ENCODE measurements around the gene PNISR.

Gene PNISR

DNA sequence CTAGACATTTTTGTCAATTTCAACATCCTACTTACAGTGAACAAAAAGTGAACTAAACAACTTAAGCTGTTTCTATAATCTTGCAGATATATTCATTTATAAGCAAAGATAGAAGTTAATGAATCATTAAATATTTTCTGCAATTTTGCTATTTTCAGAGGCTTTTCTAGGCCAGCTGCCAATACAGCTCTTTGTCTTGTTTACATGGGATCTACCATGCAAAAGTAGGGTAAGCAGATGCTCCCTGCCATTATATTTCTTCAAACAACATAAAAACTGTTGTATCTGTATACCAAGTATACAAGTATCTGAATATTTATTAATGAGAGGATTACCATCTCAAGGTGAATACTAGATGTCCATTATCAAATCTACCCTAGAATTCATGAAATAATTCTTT, 15.4 kb downstream of the PNISR start:
- DNase-seq (ENCODE audit: low spot score), result no peak

DNA sequence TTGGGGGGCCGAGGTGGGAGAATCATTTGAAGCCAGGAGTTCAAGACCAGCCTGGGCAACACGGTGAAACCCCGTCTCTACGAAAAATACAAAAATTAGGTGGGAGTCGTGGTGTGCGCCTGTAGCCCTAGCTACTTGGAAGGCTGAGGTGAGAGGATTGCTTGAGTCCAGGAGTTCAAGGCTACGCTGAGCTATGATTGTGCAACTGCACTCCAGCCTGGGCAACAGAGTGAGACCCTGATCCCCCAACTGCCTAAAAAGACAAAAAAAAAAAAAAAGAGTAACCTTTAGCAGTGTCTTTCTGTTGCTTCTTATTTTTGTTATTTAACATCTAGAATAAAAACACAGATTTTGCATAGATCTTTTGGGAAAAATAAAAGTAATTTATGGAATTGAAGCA, 18.0 kb downstream of the PNISR start:
- DNase-seq (ENCODE audit: low spot score), result no peak

DNA sequence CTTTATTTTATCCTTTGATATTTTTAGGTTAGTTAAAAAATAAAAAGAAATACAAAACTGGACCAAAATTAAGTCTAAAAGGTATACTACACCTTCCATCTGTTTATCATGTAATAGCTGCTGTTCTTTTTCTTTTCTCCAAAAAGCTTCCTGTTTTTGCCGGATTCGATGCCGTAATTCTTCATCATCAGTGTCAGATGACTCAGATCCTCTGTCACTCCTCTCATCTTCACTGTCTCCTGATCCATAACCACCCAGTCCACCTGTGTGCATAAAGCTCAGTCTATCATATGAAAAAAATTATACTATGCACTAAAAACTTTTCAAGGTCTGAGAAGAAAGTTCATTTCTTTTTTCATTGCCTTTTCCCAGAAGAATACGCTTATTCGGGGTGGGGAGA, 22.7 kb downstream of the PNISR start:
- no peak for DNase-seq (ENCODE audit: low spot score)

DNA sequence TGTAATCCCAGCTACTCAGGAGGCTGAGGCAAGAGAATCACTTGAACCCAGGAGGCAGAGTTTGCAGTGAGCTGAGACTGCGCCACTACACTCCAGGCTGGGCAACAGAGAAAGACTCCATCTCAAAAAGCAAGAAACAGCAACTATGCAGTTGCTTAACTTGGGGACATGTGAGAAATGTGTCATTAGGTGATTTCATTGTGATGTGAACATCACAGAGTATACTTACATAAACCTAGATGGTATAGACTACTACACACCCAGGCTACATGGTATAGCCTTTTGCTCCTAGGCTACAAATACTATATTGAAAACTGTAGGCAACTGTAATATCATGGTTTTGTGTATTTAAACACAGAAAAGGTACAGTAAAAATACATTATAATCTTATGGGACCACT, 27.8 kb downstream of the PNISR start:
- no peak for DNase-seq (ENCODE audit: low spot score)

DNA sequence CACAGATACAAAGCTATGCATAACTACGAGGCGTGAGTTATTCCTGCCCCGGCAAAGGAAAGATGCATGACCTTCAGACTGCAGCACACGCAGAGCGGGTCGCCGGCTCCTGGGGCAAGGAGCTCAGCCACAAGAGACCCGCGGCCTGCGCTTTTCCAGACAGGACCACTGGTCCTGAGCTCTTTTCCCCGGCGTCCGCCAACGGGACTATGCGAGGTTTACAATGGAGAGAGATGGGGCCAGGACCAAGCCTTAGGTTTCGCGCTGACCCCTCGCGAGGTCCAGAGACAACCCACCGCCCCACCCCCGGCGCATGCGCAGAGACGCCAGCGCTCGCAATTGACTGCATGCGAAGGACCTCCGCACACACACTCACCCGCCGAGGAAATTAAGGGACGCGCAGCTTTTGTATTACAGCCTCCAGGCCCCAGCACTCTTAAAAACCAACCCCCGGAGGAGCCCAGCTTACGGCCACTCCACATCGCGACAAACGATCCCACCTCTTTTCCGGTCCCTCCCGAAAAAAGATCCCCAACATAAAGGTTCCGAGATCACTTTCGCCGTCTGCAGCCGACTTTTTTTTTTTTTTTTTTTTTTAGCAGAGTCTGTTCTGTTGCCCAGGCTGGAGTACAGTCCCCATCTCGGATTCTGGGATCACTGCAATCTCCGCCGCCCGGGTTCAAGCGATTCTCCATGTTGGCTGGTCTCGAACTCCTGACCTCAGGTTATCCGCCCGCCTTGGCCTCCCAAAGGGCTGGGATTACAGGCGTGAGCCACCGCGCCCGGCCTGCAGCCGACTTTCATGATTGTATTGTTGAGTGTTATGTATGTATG, 31.2 kb downstream of the PNISR start, which contains the start of gene COQ3:
Gene COQ3 (minus strand): TSS at position 498 of the 834 bp plus-strand sequence. CDS start 16 bp downstream, at position 482.
- DNase-seq (ENCODE audit: low spot score), result peak; percentile 92

DNA sequence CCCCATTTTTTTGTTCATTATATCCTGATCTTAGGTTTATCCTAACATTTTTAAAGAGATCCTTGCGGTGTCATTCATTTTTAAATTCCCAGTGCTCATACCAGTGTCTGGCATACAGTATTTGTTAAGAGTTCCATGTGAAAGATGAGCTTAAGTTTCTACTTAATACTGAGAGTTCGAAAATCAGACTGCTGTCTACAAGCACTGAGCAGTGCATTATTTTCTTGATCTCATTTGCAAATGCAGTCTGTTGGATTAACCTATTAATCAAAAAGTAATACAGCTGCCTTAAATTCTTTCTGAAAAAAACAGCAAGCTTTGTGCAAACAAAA, 31.8 kb downstream of the PNISR start:
- no peak for DNase-seq (ENCODE audit: low spot score)

DNA sequence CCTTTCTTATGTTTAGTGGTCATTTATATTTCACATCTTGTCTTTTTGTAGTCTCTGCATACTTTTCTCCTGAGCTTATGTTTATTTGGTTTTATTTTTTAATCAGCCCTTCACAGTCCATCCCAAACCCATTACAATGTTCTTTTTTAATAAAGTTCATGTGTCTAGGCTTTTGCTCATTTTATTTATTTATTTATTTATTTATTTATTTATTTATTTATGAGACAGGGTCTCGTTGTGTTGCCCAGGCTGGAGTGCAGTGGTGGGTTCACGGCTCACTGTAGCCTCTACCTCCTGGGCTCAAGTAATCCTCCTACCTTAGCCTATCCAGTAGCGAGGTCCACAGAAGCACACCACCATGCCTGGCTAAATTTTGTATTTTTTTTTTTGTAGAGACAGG, 34.2 kb downstream of the PNISR start:
- no peak for DNase-seq (ENCODE audit: low spot score)

DNA sequence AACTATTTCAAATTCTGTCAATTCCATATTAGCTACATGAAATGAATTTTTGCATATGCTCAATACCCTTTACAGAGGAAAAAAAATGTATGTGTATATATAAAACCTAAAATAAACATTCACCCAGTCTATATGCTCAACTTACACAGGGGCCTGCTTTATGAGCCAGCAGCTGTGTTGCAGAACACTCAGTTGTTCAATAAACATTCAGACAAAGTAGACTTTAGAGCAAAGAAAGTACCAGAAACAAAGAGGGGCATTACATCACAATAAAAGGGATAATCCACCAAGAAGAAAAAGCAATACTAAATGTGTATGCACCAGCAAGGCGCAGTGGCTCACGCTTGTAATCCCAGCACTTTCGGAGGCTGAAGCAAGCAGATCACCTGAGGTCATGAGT, 40.6 kb downstream of the PNISR start:
- no peak for DNase-seq (ENCODE audit: low spot score)

DNA sequence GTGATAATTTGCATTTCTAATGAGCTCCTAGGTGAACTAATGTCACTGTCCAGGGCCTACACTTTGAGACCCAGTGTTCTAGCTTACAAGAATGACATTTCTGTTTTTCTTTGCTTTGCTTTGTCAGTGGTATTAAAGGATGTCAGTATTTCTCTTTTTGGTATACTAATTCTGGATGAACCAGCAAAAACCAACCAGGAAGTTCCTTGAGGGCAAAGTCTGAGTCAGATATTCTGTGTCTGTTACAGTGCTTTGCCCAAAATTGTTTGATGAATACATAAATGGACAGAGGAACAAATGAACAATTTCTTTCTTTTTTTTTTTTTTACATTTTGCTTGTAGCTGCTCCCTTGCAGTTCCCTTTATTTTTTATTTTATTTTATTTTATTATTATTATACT, 46.5 kb downstream of the PNISR start:
- DNase-seq (ENCODE audit: low spot score), result no peak

DNA sequence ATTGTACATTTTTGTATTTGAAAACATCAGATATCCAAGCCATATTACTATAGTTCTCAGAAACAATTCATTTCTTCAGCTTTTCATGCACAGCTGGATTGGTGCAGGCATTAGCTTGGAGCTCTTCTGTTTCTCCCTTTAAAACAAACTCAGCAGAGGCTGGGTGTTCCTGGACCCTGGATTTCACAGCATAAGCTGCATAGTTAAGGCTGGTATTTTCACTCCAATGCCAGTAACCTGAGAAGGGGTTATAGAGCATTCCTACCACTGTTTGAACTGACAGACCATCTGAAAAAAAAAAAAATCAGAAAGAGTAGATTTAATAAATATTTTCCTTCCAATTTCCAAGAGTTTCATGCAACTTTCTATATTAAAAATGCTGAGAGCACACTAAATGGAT, 55.6 kb downstream of the PNISR start:
- DNase-seq (ENCODE audit: low spot score), result no peak

DNA sequence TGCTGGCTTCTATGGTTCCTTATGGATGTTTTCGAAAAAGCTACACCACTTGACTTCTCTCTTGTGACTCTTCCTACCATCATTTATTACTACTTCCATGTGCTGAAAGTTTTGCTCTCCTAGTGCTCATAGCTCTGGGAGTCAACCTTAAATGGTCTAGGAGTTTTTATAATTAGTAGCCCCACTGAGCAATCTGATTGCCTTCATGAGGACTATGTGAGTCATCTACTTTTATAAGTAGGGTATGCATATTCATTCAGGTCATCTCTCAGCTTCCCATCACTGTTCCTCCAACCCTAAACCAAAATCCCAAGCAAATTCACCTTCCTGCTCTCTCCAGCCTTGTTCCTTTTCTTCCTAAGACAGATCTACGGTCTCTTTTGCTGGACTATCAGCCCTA, 58.3 kb downstream of the PNISR start:
- no peak for DNase-seq (ENCODE audit: low spot score)

DNA sequence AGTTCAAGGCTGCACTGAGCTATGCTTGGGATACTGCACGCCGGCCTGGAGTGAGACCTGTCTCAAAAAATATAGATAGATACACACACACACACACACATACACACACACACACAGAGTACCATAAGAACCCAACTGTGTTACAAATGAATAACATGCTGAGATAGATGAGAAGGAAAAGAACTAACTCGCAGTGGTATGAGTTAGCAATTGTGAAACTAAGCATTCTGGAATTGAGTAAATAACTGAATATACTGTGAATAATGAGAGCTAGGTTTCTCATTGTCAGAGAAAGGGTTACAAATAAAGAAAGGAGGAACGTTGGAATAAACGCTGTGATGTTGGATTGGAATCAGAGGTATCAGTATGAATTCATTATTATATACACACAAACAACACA, 61.1 kb downstream of the PNISR start:
- DNase-seq (ENCODE audit: low spot score), result no peak

DNA sequence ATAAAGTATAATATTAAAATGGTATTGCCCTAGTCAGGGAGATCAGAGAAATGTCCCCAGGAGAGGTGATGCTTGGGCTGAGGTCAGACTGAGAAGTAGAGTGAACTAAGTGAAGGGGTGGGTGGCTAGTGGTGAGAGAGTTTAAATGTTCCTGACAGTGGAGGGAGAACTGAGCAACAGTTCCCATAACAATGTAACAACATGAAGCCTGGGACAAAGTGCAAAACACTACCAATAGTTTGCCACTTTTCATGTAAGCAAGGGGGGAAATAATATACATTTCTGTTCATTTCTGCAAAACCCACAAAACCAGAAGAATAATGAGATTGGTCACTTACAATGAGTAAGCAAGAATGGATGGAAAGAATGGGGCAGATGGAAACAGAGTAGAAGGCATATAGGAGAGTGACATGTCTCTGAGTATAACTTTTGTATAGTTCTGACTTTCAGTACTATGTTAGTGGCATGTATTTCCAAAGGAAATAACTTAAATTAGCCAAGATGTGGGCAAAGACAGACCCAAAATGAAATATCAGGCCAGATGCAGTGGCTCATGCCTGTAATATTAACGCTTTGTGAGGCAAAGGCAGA, 62.3 kb downstream of the PNISR start:
- DNase-seq (ENCODE audit: low spot score), result no peak

DNA sequence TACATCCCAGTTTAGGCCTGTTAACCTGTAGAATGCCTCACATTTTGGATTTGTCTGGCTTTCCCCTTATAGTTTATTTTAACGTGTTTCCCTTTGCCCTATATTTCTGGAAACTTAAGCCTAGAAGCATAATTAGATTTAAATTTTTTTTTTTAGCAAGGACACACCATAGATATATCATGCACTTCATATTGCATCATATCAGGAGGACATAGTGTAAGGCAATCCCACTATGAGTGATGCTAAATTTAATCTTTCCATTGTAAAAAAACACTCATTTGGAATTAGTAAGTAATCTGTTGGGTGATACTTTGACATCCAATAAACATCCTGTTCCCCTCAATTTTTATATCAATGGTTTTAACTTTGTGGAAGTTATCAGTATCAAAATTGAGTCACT, 65.3 kb downstream of the PNISR start:
- no peak for DNase-seq (ENCODE audit: low spot score)

DNA sequence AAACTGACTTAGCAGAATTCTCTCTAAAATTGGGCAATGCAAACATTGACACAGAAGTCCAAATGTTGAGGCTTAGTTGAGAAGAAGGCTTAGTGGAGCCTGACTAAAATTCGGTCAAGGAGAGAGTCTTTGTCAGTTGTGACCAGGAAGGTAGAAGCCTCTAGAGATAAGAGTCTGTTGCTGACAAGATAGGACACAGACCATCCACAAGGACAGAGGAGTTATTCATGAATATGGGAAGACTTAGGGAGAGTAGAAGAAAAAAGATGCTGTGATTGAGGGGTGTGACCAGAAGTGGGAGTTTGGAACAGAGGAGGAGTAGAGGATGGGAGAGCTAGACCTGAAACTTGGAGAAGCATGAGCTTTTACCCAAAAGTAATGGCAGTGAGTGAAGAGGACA, 68.5 kb downstream of the PNISR start:
- DNase-seq (ENCODE audit: low spot score), result no peak

DNA sequence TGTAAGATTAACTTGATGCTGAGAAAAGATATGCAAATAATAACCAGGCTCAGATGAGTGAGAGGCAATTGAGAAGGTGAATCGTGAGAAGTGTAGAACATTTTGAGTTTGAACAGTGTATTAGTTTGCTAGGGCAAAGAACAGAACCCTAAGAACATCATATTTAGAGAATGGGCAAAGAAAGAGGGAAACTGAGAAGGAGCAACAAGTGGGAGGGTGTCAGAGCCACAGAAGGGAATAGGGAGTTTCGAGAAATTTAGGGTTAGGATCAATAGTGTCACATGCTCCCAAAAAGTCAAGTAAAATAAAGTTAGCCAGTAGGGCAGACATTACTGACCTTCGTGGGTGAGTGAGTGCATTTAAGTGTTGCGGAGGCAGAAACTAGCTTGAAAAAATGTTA, 70.1 kb downstream of the PNISR start:
- no peak for DNase-seq (ENCODE audit: low spot score)

DNA sequence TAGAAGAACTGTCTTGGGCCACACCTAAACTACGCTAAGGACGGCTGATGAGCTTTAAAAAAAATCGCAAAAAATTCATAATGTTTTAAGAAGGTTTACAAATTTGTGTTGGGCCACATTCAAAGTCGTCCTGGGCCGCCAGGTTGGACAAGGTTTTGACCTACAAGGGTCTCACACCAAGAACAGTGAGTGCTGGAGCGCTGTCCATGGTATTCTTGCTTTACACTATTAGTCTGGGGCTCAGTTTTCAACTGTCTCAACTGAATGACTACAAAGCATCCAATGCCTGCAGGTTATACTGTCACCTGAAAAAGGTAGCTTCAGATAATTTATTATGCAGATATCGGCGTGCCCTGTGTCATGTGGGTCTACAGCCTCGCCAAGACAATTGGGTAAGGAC, 72.0 kb downstream of the PNISR start:
- no peak for DNase-seq (ENCODE audit: low spot score)

DNA sequence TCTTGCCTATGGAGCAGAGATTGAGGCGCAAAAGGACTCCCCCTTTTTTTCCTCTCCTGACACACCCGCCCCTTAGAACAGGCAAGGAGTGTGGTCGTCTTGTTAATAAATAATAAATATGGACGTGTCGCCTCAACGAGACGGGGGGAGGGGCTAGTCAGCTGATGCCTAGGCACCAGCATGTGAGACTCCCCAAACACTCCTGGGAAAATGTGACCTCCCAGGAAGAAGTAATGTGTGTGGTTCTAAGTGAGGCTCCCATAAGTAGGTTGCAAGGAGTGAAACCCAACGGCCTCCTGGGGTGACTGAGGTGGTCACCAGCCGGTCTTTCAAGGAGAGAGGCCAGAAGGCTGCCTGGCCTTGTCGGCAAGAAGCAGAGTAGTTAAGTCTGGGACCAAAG, 74.5 kb downstream of the PNISR start:
- no peak for DNase-seq (ENCODE audit: low spot score)

DNA sequence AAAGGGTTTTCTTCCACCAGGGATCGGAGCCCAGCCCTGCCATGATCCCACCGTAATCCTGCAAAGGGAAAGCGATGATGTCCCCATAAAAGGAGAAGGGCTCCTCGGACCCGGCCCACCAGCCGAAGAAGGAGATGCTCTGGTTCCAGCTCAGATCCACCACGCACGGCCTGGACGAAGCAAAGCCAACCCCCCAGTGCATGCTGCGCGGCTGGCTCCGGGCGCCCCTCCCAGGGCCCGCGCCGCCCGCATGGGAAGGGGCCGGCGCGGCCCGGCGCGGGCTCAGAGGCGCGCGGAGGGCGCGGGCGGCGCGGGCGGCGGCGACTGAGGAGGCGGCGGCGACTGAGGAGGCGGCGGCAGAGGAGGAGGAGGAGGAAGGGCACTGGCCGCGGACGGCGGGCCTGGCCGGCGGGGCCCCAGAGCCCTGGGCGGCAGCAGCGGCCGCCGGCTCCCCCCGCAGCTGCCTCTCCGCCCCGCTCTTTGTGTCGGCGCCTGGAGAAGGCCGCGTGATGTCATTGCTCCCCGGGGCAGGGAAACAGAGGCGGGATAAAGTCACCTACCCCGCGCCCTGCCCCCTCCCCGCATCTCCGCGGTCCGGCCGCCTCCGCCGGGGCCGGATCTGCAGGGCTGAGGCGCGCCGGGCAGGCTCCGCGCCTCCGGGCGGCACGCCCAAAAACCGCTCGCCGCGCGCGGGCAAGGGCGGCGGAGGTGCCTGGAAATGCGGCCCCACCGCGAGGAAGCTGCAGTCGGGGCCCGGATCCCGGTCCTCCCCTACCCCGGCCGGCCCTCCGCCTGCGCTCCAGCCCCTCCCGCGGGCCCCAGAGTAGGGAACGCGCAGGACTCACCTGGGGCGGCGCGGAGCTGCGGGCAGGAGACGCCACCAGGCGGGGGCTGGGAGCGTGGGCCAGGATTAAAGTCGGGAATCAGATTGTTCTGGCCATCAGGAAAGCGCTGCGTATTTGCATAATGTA, 75.7 kb downstream of the PNISR start, which contains the start of gene FAXC:
Gene FAXC (minus strand): TSS at position 504 of the 971 bp plus-strand sequence. CDS start 302 bp downstream, at position 202.
- peak; percentile 88 for DNase-seq (ENCODE audit: low spot score)

DNA sequence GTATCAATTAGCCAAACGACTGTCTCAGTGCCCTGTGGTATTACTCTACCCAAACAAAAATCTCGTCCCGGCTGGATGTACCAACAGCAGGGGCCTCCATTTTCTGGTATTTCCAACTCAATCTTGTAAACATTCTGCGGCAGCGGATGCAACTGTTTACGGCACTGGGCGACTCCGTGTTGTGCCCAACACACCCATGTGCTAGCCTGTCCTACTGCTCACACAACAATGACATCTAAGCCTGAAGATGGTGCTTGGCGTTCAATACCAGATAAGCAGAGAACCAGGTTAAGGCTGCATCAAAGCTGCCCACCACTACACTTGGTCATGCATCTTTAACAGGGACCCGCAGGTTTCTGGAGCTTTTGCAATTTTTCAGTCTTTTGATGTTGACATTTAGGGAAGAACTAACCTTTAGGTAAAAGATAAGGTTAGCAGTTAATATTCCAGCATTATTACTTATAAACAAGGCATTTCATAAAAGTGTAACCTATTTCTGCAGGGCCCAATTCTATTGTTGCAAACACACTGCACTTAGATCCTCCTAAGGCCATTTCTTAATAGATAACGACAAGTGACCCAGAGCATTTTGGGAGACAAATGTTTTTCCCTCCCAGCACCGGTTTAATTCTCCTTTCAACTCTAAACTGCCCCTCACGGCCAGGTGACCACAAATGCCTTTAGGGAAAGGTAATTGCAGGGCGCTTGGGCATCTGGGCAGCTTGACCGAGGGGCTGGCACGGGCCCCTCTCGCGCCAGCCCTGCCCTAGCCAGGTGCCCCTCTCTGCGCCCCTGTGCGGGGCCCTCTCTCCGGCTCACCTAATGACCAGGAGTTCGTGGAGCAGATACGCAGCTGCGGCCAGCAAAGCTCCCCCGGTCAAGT, 76.6 kb downstream of the PNISR start:
- DNase-seq (ENCODE audit: low spot score), result peak; percentile 39
